HepG2 (cell line): Measurements from ENCODE around the gene OVCA2. TPM values are rescaled to one million over a fixed set of nuclear protein-coding genes. Genes with fewer than 3 reads are reported as not detected.

ENCODE experiments used
- ATF7 ChIP-seq, 2 experiments: fragments of 450-650 bp in 1 of 2; sonication (generic) in 1 of 2; formaldehyde crosslinking in 1 of 2; IDR thresholded peaks; 2 replicates each; pipeline versions ENCODE4 v1.4.0 to v1.6.1; 2016 to 2020; ENCODE audit warnings: antibody characterized with exemption in 1 of 2, mild to moderate bottlenecking in 1 of 2, missing genetic modification reagents in 1 of 2
- CBX5 ChIP-seq: sonication (generic); formaldehyde crosslinking; IDR thresholded peaks from 2 replicates; pipeline ENCODE4 v1.4.0; 2020; ENCODE audit warnings: missing genetic modification reagents, borderline replicate concordance
- CCDC6 ChIP-seq: sonication (generic); formaldehyde crosslinking; IDR thresholded peaks from 2 replicates; pipeline ENCODE4 v1.8.1; 2022; ENCODE audit warnings: mild to moderate bottlenecking, missing genetic modification reagents, moderate library complexity
- KAT8 ChIP-seq: IDR thresholded peaks from 2 replicates; pipeline ENCODE4 v1.6.1; 2016; ENCODE audit warnings: missing genetic modification reagents, missing compliant biosample characterization
- KDM2A ChIP-seq: sonication (generic); formaldehyde crosslinking; IDR thresholded peaks from 2 replicates; pipeline ENCODE4 v1.4.0; 2020; ENCODE audit warnings: low read depth, missing genetic modification reagents, borderline replicate concordance
- KDM5B ChIP-seq: sonication (generic); formaldehyde crosslinking; IDR thresholded peaks from 2 replicates; pipeline ENCODE4 v1.4.0; 2020; ENCODE audit warnings: missing genetic modification reagents, mild to moderate bottlenecking, borderline replicate concordance
- MTA1 ChIP-seq: sonication (generic); formaldehyde crosslinking; IDR thresholded peaks from 2 replicates; pipeline ENCODE4 v1.4.0; 2020; ENCODE audit warnings: missing genetic modification reagents, mild to moderate bottlenecking, borderline replicate concordance
- PBX2 ChIP-seq: IDR thresholded peaks from 2 replicates; pipeline ENCODE4 v1.6.1; 2016; ENCODE audit warnings: control low read depth
- RBM39 ChIP-seq: fragments of 200-400 bp; formaldehyde crosslinking; IDR thresholded peaks from one replicate; pipeline ENCODE4 v1.6.1; 2018; ENCODE audit warnings: antibody characterized with exemption, mild to moderate bottlenecking, low read depth, low read length; ENCODE audit not compliant: poor library complexity, severe bottlenecking
- SAP130 ChIP-seq: IDR thresholded peaks from 2 replicates; pipeline ENCODE4 v1.6.1; 2016; ENCODE audit warnings: low read depth
- YY1 ChIP-seq: IDR thresholded peaks from 2 replicates; pipeline ENCODE4 v1.6.1; 2011; ENCODE audit warnings: low read length, low read depth, moderate library complexity, mild to moderate bottlenecking; ENCODE audit not compliant: insufficient read depth, insufficient replicate concordance
- ZBTB46 ChIP-seq: sonication (generic); formaldehyde crosslinking; IDR thresholded peaks from 2 replicates; pipeline ENCODE4 v1.4.0; 2020; ENCODE audit warnings: mild to moderate bottlenecking, missing genetic modification reagents, borderline replicate concordance
- ZNF124 ChIP-seq: sonication (generic); formaldehyde crosslinking; IDR thresholded peaks from 2 replicates; pipeline ENCODE4 v1.4.0; 2020; ENCODE audit warnings: missing genetic modification reagents
- ZNF263 ChIP-seq: sonication (generic); formaldehyde crosslinking; IDR thresholded peaks from 2 replicates; pipeline ENCODE4 v1.4.0; 2020; ENCODE audit warnings: missing genetic modification reagents
- ZNF335 ChIP-seq: sonication (generic); formaldehyde crosslinking; IDR thresholded peaks from 2 replicates; pipeline ENCODE4 v1.4.0; 2020; ENCODE audit warnings: missing genetic modification reagents
- ZNF343 ChIP-seq: sonication (generic); formaldehyde crosslinking; IDR thresholded peaks from 2 replicates; pipeline ENCODE4 v1.4.0; 2020; ENCODE audit warnings: mild to moderate bottlenecking, missing genetic modification reagents
- ZNF883 ChIP-seq: sonication (generic); formaldehyde crosslinking; IDR thresholded peaks from 2 replicates; pipeline ENCODE4 v1.5.1; 2020; ENCODE audit warnings: mild to moderate bottlenecking, missing genetic modification reagents; ENCODE audit errors: not compliant biosample characterization
- polyA plus RNA-seq, 8 experiments: library from polyadenylated mRNA; depleted of rRNA in 3 of 8; stranded (reverse) in 7 of 8; unstranded in 1 of 8; fragments of >200 nt; fragmentation: Illumina TruSeq in 4 of 8; extraction: Trizol in 4 of 8; gene quantifications; 2 replicates each; pipeline versions ENCODE4 v1.2.1 to v1.2.3, GENCODE V29; 2011 to 2016; ENCODE audit warnings: low read depth in 4 of 8, missing spikeins in 1 of 8, mixed read lengths in 1 of 8; ENCODE audit not compliant: insufficient read depth in 1 of 8
- total RNA-seq, 5 experiments: library from RNA; depleted of rRNA; stranded (reverse); fragments of >200 nt; fragmentation: Illumina TruSeq; extraction: Trizol; gene quantifications; 2 replicates each; pipeline ENCODE4 v1.2.3, GENCODE V29; 2016; ENCODE audit warnings: low read depth in 1 of 5
- TF ChIP-seq, protein P1 (sequence below): sonication (generic); formaldehyde crosslinking; IDR thresholded peaks from one replicate; pipeline ENCODE4 v1.5.1; 2020; ENCODE audit warnings: mild to moderate bottlenecking, missing genetic modification reagents; ENCODE audit errors: not compliant biosample characterization

Gene OVCA2
- total and polyA plus RNA-seq, 2 of the 13 experiments (the other 11 are each of a cell fraction or from before 2014, with no cell fraction given): 23.7 to 28.2 TPM

DNA sequence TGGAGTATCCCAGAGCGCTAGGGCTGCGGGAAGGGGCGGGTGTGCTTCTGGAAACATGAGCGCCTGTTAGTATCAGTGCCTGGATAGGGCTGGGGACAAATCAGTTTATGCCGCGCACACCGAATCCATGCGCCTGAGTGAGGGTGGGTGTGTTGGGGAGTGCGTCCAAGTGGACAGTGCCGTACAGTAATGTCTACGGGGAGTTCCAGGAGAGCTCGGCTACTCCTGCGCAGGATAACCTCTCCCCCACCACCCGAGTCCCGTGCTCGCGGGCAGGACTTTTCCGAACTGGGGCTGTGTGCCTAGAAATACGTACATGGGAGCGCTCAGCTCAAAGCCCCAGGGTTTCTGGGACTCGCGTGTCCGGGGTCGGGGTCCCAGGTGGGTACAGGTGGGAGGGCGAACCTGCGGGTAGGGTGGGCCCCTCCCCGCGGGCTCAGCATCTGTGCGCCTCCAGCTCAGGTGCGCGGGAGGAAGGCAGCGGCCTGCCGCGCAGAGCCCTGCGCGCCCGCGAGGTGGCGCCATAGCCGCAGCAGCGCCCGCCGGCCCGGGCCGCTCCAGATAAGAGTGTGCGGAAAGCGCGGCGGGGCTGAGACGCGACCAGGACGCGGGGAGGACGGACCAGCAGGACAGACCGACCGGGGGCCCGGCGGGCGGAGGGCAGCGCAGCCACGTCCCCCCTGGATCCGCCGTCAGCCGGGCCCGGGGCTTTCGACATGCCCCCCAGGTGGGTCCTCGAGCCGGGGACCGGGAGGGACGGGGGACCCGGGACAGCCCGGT, 12.9 kb downstream of the OVCA2 start, which contains the start of gene HIC1 (continued):
- TF ChIP-seq SAP130 (peak; percentile 39), ATF7 (IDR thresholded peaks at IDR 0.05) (no peak), ATF7 (CRISPR knock-in tag; IDR thresholded peaks at IDR 0.05) (no peak), ZNF263 (CRISPR knock-in tag) (peak; percentile 61; the same call in 1 of the 2 replicates), CCDC6 (CRISPR knock-in tag) (0 out of 2 replicates have a peak, but pooled peaks have one; percentile 45), MTA1 (CRISPR knock-in tag) (peak; percentile 21; the same call in 1 of the 2 replicates), ZNF883 (peak; percentile 6), ZNF124 (CRISPR knock-in tag) (no peak), YY1 (peak; percentile 47), CBX5 (CRISPR knock-in tag) (no peak), KDM5B (CRISPR knock-in tag) (peak; percentile 55; the same call in 1 of the 2 replicates), ZNF343 (CRISPR knock-in tag) (no peak), RBM39 (peak; percentile 46), ZBTB46 (peak; percentile 34; the same call in 1 of the 2 replicates), PBX2 (CRISPR knock-in tag) (no peak), ZNF335 (CRISPR knock-in tag) (no peak), KAT8 (no peak), KDM2A (peak; percentile 62)
- TF ChIP-seq, protein P1, sequence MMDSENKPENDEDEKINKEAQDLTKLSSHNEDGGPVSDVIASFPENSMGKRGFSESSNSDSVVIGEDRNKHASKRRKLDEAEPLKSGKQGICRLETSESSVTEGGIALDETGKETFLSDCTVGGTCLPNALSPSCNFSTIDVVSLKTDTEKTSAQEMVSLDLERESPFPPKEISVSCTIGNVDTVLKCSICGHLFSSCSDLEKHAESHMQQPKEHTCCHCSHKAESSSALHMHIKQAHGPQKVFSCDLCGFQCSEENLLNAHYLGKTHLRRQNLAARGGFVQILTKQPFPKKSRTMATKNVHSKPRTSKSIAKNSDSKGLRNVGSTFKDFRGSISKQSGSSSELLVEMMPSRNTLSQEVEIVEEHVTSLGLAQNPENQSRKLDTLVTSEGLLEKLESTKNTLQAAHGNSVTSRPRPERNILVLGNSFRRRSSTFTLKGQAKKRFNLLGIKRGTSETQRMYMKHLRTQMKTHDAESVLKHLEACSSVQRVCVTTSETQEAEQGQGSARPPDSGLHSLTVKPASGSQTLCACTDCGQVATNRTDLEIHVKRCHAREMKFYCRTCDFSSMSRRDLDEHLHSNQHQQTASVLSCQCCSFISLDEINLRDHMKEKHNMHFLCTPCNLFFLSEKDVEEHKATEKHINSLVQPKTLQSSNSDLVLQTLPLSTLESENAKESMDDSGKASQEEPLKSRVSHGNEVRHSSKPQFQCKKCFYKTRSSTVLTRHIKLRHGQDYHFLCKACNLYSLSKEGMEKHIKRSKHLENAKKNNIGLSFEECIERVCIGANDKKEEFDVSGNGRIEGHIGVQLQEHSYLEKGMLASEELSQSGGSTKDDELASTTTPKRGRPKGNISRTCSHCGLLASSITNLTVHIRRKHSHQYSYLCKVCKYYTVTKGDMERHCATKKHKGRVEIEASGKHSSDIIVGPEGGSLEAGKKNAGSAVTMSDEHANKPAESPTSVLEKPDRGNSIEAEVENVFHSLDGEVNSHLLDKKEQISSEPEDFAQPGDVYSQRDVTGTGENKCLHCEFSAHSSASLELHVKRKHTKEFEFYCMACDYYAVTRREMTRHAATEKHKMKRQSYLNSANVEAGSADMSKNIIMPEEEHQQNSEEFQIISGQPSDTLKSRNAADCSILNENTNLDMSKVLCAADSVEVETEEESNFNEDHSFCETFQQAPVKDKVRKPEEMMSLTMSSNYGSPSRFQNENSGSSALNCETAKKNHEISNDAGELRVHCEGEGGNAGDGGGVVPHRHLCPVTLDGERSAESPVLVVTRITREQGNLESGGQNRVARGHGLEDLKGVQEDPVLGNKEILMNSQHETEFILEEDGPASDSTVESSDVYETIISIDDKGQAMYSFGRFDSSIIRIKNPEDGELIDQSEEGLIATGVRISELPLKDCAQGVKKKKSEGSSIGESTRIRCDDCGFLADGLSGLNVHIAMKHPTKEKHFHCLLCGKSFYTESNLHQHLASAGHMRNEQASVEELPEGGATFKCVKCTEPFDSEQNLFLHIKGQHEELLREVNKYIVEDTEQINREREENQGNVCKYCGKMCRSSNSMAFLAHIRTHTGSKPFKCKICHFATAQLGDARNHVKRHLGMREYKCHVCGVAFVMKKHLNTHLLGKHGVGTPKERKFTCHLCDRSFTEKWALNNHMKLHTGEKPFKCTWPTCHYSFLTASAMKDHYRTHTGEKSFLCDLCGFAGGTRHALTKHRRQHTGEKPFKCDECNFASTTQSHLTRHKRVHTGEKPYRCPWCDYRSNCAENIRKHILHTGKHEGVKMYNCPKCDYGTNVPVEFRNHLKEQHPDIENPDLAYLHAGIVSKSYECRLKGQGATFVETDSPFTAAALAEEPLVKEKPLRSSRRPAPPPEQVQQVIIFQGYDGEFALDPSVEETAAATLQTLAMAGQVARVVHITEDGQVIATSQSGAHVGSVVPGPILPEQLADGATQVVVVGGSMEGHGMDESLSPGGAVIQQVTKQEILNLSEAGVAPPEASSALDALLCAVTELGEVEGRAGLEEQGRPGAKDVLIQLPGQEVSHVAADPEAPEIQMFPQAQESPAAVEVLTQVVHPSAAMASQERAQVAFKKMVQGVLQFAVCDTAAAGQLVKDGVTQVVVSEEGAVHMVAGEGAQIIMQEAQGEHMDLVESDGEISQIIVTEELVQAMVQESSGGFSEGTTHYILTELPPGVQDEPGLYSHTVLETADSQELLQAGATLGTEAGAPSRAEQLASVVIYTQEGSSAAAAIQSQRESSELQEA: peak; percentile 39
